ENCODE measurements around the gene ANAPC1.
A peak's percentile ranks its signal among the peaks of the same experiment; 100 is the strongest.

ANAPC1 gene

DNA sequence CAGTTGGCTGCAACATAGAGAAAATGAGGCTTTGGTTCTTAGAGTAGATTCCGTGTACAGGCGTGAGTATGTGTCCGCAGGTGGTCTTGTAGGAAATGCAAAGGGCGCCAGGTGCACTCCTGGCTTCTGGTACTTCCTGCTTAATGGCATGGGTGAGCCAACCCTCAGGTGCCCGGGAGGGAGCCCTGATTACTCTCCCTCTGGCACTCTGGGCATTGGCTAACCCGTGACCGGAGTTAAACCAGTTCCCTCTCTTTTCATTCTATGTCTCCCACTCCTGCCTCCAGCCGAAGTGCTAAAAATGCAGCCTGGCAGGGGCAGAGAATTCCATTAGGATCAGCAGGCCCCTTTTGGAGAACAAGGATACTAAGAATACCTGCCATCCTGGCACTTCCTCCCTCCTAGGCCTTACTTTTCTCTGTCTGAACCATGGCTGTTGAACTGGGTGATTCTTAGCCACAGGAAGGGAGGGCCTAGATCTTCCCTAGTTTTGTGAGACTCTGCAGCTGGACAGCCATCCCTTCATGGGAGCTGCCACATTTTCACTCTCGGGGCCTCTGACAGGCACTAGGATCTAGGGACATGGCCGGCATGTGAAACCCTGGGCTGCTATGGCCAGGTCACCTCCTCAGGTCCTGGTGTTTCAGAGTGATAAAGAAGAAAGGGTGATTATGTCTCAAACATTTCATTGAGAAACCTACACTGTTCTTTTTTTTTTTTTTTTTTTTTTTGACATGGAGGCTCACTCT, 20.9 kb upstream of the ANAPC1 start:
- Histone ChIP-seq H3K4me1 (ENCODE audit: insufficient read depth, poor library complexity, severe bottlenecking) (no peaks in the 10 kb centered on the region), H3K27me3 (ENCODE audit: insufficient read depth, poor library complexity, severe bottlenecking) (peaks cover 13% of the 10 kb centered on the region), H3K4me3 (ENCODE audit: severe bottlenecking) (no peak overlapping the region), H3K9me3 (ENCODE audit: severe bottlenecking) (no peaks in the 10 kb centered on the region), H3K27ac (ENCODE audit: poor library complexity, severe bottlenecking) (no peak overlapping the region), H3K36me3 (ENCODE audit: low read depth) (no peaks in the 10 kb centered on the region)
- no peak for ATAC-seq (ENCODE audit: low read depth)
- DNase-seq (ENCODE audit: low spot score), result no peak
- TF ChIP-seq CTCF (IDR thresholded peaks at IDR 0.05; ENCODE audit: poor library complexity, severe bottlenecking), result no peak

GRCh38 chr2:111903930-111904439, 20.0 kb upstream of the ANAPC1 start:
- Histone ChIP-seq H3K27ac (ENCODE audit: poor library complexity, severe bottlenecking) (no peak overlapping the region), H3K4me1 (ENCODE audit: insufficient read depth, poor library complexity, severe bottlenecking) (no peaks in the 10 kb centered on the region), H3K27me3 (ENCODE audit: insufficient read depth, poor library complexity, severe bottlenecking) (peaks cover 22% of the 10 kb centered on the region), H3K36me3 (ENCODE audit: low read depth) (no peaks in the 10 kb centered on the region), H3K4me3 (ENCODE audit: severe bottlenecking) (no peak overlapping the region), H3K9me3 (ENCODE audit: severe bottlenecking) (no peaks in the 10 kb centered on the region)
- ATAC-seq (ENCODE audit: low read depth) (no peak), DNase-seq (ENCODE audit: low spot score) (no peak)
- TF ChIP-seq CTCF (IDR thresholded peaks at IDR 0.05; ENCODE audit: poor library complexity, severe bottlenecking), result no peak

GRCh38 chr2:111903516-111903915, 19.5 kb upstream of the ANAPC1 start:
- no peaks in the 10 kb centered on the region for H3K9me3 ChIP-seq (ENCODE audit: severe bottlenecking)
- DNase-seq (ENCODE audit: low spot score) (no peak), ATAC-seq (ENCODE audit: low read depth) (no peak)
- no peak for TF ChIP-seq CTCF (IDR thresholded peaks at IDR 0.05; ENCODE audit: poor library complexity, severe bottlenecking)
- no peak overlapping the region for H3K4me3 ChIP-seq (ENCODE audit: severe bottlenecking)
- H3K27me3 ChIP-seq (ENCODE audit: insufficient read depth, poor library complexity, severe bottlenecking), result peaks cover 27% of the 10 kb centered on the region
- no peak overlapping the region for H3K27ac ChIP-seq (ENCODE audit: poor library complexity, severe bottlenecking)
- no peaks in the 10 kb centered on the region for H3K36me3 ChIP-seq (ENCODE audit: low read depth)
- H3K4me1 ChIP-seq (ENCODE audit: insufficient read depth, poor library complexity, severe bottlenecking), result no peaks in the 10 kb centered on the region

DNA sequence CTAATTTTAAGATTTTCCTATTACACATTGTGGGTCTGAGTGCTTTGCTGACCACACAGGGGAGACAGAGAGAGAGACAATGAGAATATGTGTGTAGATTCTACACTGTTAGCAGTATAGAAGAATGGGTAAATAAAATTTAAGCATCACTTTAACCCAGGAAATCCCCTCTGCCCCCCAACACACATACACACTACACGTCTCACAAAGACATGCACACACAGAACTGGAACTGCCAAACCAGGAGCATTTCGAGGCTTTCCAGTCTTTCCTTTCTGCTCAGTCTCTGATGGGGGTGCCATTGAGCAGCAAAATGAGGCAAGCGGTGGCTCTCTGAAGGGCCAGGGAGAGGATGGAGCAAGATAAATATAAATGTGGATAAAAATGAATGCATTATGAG, 16.9 kb upstream of the ANAPC1 start:
- no peak for DNase-seq (ENCODE audit: low spot score)
- Histone ChIP-seq H3K9me3 (ENCODE audit: severe bottlenecking) (no peaks in the 10 kb centered on the region), H3K27ac (ENCODE audit: poor library complexity, severe bottlenecking) (no peak overlapping the region), H3K27me3 (ENCODE audit: insufficient read depth, poor library complexity, severe bottlenecking) (peaks cover 28% of the 10 kb centered on the region), H3K4me3 (ENCODE audit: severe bottlenecking) (no peak overlapping the region), H3K4me1 (ENCODE audit: insufficient read depth, poor library complexity, severe bottlenecking) (peaks cover 6% of the 10 kb centered on the region), H3K36me3 (ENCODE audit: low read depth) (no peaks in the 10 kb centered on the region)
- ATAC-seq (ENCODE audit: low read depth), result no peak
- peak; percentile 66 for TF ChIP-seq CTCF (IDR thresholded peaks at IDR 0.05; ENCODE audit: poor library complexity, severe bottlenecking)
